Measurements from ENCODE around the gene AIG1. TPM values are rescaled to one million over a fixed set of nuclear protein-coding genes. Genes with fewer than 3 reads are reported as not detected.

The AIG1 gene
- total RNA-seq, 1 experiment from 2014 or later: 51.1 TPM

DNA sequence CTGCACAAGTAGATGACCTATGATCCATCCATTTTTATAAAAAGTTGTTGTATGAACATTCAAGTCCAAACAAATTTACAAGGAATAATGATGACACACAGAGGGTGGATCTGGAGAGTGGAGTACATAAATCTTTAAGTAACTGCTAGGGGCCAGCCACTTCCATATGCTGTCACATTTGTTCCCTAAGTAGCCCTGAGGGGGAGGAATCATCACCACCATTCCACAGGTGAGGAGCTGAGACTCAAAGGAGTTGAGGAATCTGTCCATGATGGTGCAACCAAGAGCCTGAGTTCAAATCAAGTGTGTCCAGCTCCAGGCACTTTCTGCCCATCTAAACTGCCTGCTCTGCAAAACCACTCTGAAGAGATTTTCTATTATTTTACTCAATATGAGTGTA lies 132.1 kb downstream of the AIG1 start:
- no peaks in the 10 kb centered on the region for H3K79me2 ChIP-seq (ENCODE audit: insufficient read depth, low read length)
- POLR2A ChIA-PET: no interaction called here
- no peak overlapping the region for H2AFZ ChIP-seq (ENCODE audit: low read depth, low read length, poor library complexity, severe bottlenecking)
- TF ChIP-seq POLR2A (IDR thresholded peaks at IDR 0.05; ENCODE audit: borderline replicate concordance, extremely low read depth, insufficient read depth, insufficient read length) (no peak), RAD21 (IDR thresholded peaks at IDR 0.05; ENCODE audit: low read depth) (no peak), FOSL1 (IDR thresholded peaks at IDR 0.05; ENCODE audit: low read depth) (no peak), EGR1 (IDR thresholded peaks at IDR 0.05; ENCODE audit: low read depth) (no peak), SP1 (IDR thresholded peaks at IDR 0.05; ENCODE audit: low read depth) (no peak), ELF1 (IDR thresholded peaks at IDR 0.05; ENCODE audit: borderline replicate concordance, low read depth) (no peak), SRF (IDR thresholded peaks at IDR 0.05; ENCODE audit: low read depth) (no peak), CBX3 (IDR thresholded peaks at IDR 0.05; ENCODE audit: low read depth) (no peak)
- TF ChIP-seq, protein P1, sequence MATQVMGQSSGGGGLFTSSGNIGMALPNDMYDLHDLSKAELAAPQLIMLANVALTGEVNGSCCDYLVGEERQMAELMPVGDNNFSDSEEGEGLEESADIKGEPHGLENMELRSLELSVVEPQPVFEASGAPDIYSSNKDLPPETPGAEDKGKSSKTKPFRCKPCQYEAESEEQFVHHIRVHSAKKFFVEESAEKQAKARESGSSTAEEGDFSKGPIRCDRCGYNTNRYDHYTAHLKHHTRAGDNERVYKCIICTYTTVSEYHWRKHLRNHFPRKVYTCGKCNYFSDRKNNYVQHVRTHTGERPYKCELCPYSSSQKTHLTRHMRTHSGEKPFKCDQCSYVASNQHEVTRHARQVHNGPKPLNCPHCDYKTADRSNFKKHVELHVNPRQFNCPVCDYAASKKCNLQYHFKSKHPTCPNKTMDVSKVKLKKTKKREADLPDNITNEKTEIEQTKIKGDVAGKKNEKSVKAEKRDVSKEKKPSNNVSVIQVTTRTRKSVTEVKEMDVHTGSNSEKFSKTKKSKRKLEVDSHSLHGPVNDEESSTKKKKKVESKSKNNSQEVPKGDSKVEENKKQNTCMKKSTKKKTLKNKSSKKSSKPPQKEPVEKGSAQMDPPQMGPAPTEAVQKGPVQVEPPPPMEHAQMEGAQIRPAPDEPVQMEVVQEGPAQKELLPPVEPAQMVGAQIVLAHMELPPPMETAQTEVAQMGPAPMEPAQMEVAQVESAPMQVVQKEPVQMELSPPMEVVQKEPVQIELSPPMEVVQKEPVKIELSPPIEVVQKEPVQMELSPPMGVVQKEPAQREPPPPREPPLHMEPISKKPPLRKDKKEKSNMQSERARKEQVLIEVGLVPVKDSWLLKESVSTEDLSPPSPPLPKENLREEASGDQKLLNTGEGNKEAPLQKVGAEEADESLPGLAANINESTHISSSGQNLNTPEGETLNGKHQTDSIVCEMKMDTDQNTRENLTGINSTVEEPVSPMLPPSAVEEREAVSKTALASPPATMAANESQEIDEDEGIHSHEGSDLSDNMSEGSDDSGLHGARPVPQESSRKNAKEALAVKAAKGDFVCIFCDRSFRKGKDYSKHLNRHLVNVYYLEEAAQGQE (IDR thresholded peaks at IDR 0.05; ENCODE audit: low read depth): no peak
- TF ChIP-seq, protein P2, sequence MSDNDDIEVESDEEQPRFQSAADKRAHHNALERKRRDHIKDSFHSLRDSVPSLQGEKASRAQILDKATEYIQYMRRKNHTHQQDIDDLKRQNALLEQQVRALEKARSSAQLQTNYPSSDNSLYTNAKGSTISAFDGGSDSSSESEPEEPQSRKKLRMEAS (IDR thresholded peaks at IDR 0.05): no peak
- TF ChIP-seq, protein P3, sequence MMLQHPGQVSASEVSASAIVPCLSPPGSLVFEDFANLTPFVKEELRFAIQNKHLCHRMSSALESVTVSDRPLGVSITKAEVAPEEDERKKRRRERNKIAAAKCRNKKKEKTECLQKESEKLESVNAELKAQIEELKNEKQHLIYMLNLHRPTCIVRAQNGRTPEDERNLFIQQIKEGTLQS (IDR thresholded peaks at IDR 0.05): no peak
- no peak overlapping the region for H3K27ac ChIP-seq (ENCODE audit: low read depth, low read length)
- no peak overlapping the region for H3K4me3 ChIP-seq (replicated peaks in 1 of 2; ENCODE audit: low read depth in 1 of 2, low read length in 2 of 2)
- H3K4me1 ChIP-seq (ENCODE audit: control insufficient read depth in 1 of 2, insufficient read depth in 2 of 2, low read length in 2 of 2): no peaks in the 10 kb centered on the region
- no peaks in the 10 kb centered on the region; the same call in 1 of the 2 replicates for H4K20me1 ChIP-seq (ENCODE audit: insufficient read depth)
- no peaks in the 10 kb centered on the region for H3K27me3 ChIP-seq (ENCODE audit: insufficient read depth, low read length)
- H3K9me2 ChIP-seq (ENCODE audit: insufficient read depth): no peaks in the 10 kb centered on the region
- intact Hi-C loops (cut with micrococcal nuclease): no loop called here
- no peaks in the 10 kb centered on the region for H3K36me3 ChIP-seq (ENCODE audit: control insufficient read depth in 1 of 2, insufficient read depth in 2 of 2, low read length in 2 of 2)
- no peaks in the 10 kb centered on the region for H3K9me3 ChIP-seq (ENCODE audit: control insufficient read depth in 1 of 2, insufficient read depth in 1 of 2, low read depth in 1 of 2, low read length in 2 of 2)
- BruUV-seq (replicated peaks): no TSS peak
- no peak overlapping the region for H3K4me2 ChIP-seq (ENCODE audit: low read length)
- ATAC-seq (no peak), DNase-seq (ENCODE audit: low read depth, low spot score) (no peak)
- RAD21 ChIA-PET (ENCODE audit: low non-redundant PET in 1 of 2, low total read pairs in 2 of 2, uncharacterized antibody in 2 of 2, unreplicated experiment in 2 of 2): no interaction called here
- H3K9ac ChIP-seq (ENCODE audit: low read length): no peak overlapping the region
- CTCF ChIA-PET: no interaction called here
